ENCODE results near the gene FXYD3.

Gene FXYD3

DNA sequence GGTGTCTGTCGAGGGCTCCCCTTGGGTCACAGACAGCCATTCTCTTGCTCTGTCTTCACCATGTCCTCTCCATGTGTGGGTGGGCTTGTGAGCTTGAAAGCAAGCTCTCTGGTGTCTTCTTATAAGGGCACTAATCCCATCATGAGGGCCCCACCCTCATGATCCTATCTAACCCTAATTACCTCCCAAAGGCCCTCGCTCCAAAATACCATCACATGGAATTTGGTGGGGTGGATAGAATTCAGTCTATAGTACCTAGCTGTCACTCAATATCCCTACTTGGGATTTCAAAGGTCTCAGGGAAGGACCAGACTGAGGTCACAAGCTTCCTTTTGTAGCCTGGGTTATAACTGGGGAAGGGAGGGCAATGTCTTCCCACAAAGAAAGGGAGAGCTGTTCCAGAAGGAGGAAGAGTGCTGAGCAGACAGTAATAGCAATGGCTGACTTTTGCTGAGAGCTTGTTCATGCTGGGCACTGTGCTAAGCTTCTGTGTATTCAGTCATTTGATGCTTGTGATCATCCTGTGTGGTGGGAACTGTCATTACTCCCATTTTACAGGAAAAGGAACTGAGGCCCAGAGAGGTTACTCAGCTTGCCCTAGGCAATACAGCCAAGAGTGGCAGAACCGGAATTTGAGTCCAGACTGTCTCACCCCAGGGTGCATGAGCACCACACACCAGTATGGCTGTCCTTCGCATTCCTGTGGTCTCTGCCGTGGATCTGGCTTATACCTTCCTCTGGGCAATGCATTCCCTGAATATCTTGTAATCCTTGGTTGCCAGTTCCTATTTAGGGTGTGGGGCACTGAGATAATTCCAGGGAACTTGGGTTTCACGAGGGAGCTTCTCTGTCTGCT is 47.1 kb downstream of the FXYD3 start:
- Histone ChIP-seq H3K9me3 (ENCODE audit: severe bottlenecking) (peaks cover 6% of the 10 kb centered on the region), H3K36me3 (ENCODE audit: low read depth) (peaks cover 92% of the 10 kb centered on the region), H3K4me3 (ENCODE audit: severe bottlenecking) (no peak overlapping the region), H3K4me1 (ENCODE audit: insufficient read depth, poor library complexity, severe bottlenecking) (no peaks in the 10 kb centered on the region), H3K27me3 (ENCODE audit: insufficient read depth, poor library complexity, severe bottlenecking) (no peaks in the 10 kb centered on the region), H3K27ac (ENCODE audit: poor library complexity, severe bottlenecking) (no peak overlapping the region)
- ATAC-seq (ENCODE audit: low read depth) (no peak), DNase-seq (ENCODE audit: low spot score) (no peak)
- no peak for TF ChIP-seq CTCF (IDR thresholded peaks at IDR 0.05; ENCODE audit: poor library complexity, severe bottlenecking)

DNA sequence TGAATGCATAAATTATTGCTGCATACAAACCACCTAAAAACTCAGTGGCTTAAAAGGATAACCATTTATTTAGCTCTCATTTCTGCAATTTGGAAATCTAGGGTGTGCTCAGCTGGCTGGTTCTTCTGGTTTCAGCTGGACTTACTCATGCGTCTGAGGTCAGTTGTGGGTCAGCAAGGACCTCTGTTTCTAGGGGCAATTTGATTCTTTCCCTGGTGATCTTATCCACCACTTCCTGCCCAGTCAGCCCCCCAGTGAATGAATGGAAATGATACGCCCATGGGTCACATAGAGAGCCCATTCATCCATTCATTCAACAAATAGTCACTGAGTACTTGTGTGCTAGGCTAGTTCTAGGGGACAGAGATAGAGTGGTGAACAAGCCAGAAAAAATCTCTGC is 48.8 kb downstream of the FXYD3 start:
- ATAC-seq (ENCODE audit: low read depth) (no peak), DNase-seq (ENCODE audit: low spot score) (no peak)
- H3K36me3 ChIP-seq (ENCODE audit: low read depth): peaks cover 75% of the 10 kb centered on the region
- no peaks in the 10 kb centered on the region for H3K27me3 ChIP-seq (ENCODE audit: insufficient read depth, poor library complexity, severe bottlenecking)
- TF ChIP-seq CTCF (IDR thresholded peaks at IDR 0.05; ENCODE audit: poor library complexity, severe bottlenecking): no peak
- no peak overlapping the region for H3K4me3 ChIP-seq (ENCODE audit: severe bottlenecking)
- peaks cover 10% of the 10 kb centered on the region for H3K4me1 ChIP-seq (ENCODE audit: insufficient read depth, poor library complexity, severe bottlenecking)
- H3K27ac ChIP-seq (ENCODE audit: poor library complexity, severe bottlenecking): no peak overlapping the region
- H3K9me3 ChIP-seq (ENCODE audit: severe bottlenecking): peaks cover 6% of the 10 kb centered on the region

DNA sequence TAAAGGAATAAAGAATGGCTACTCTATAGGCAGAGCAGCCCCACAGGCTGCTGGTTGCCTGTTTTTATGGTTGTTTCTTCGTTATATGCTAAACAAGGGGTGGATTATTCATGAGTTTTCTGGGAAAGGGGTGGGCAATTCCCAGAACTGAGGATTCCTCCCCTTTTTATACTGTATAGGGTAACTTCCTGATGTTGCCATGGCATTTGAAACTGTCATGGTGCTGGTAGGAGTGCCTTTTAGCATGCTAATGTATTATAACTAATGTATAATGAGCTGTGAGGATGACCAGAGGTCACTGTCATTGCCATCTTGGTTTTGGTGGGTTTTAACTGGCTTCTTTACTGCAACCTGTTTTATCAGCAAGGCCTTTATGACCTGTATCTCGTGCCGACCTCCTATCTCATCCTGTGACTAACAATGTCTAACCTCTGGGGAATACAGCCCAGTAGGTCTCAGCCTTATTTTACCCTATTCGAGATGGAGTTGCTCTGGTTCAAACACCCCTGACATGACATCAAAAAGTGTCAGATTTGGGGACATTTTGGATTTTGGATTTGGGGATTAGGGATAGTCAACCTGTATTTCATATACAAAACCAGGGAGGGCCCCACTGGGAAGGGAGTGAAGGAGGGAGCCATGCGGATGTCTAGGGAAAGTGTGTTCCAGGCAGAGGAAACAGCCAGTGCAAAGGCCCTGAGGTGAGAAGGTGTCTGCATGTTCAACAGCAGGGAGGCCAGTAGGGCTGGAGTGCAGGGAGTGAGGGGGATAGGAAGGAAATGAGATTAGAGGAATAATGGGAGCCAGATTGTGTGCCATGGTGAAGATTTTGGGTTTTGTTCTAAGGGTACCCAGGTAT is 49.8 kb downstream of the FXYD3 start:
- H3K27ac ChIP-seq (ENCODE audit: poor library complexity, severe bottlenecking): no peak overlapping the region
- H3K36me3 ChIP-seq (ENCODE audit: low read depth): peaks cover 70% of the 10 kb centered on the region
- H3K4me1 ChIP-seq (ENCODE audit: insufficient read depth, poor library complexity, severe bottlenecking): peaks cover 10% of the 10 kb centered on the region
- DNase-seq (ENCODE audit: low spot score) (peak; percentile 20), ATAC-seq (ENCODE audit: low read depth) (no peak)
- H3K9me3 ChIP-seq (ENCODE audit: severe bottlenecking): peaks cover 6% of the 10 kb centered on the region
- H3K4me3 ChIP-seq (ENCODE audit: severe bottlenecking): no peak overlapping the region
- no peaks in the 10 kb centered on the region for H3K27me3 ChIP-seq (ENCODE audit: insufficient read depth, poor library complexity, severe bottlenecking)
- TF ChIP-seq CTCF (IDR thresholded peaks at IDR 0.05; ENCODE audit: poor library complexity, severe bottlenecking): no peak

- H3K36me3 ChIP-seq (ENCODE audit: low read depth): peaks cover 60% of the 10 kb centered on the region
- ATAC-seq (ENCODE audit: low read depth): no peak
- peak; percentile 19 for DNase-seq (ENCODE audit: low spot score)
- TF ChIP-seq CTCF (IDR thresholded peaks at IDR 0.05; ENCODE audit: poor library complexity, severe bottlenecking): no peak
- H3K27me3 ChIP-seq (ENCODE audit: insufficient read depth, poor library complexity, severe bottlenecking): no peaks in the 10 kb centered on the region
- H3K4me1 ChIP-seq (ENCODE audit: insufficient read depth, poor library complexity, severe bottlenecking): peaks cover 10% of the 10 kb centered on the region
- peaks cover 6% of the 10 kb centered on the region for H3K9me3 ChIP-seq (ENCODE audit: severe bottlenecking)
- H3K4me3 ChIP-seq (ENCODE audit: severe bottlenecking): no peak overlapping the region
- H3K27ac ChIP-seq (ENCODE audit: poor library complexity, severe bottlenecking): no peak overlapping the region
These were observed 50.8 kb downstream of the FXYD3 start for GRCh38 chr19:35166100-35167063.

Data from RWPE2 (cell line).